Measurements from ENCODE around the gene MTFR2. TPM values are rescaled to one million over a fixed set of nuclear protein-coding genes. Genes with fewer than 3 reads are reported as not detected.
A peak's percentile ranks its signal among the peaks of the same experiment; 100 is the strongest.

The MTFR2 gene
- 5.7 and 6.7 TPM in 2 replicates for total RNA-seq
- long read RNA-seq, transcript MTFR2-203 (8 exons, 1,793 nt): major isoform, 8 of 16 reads
- long read RNA-seq, transcript MTFR2-205 (8 exons, 1,524 nt): minor isoform, 5 of 16 reads
- long read RNA-seq, partial matches to known transcripts: 2 of 16 reads
- long read RNA-seq, other reads (novel, unspliced or antisense): 1 of 16 reads

DNA sequence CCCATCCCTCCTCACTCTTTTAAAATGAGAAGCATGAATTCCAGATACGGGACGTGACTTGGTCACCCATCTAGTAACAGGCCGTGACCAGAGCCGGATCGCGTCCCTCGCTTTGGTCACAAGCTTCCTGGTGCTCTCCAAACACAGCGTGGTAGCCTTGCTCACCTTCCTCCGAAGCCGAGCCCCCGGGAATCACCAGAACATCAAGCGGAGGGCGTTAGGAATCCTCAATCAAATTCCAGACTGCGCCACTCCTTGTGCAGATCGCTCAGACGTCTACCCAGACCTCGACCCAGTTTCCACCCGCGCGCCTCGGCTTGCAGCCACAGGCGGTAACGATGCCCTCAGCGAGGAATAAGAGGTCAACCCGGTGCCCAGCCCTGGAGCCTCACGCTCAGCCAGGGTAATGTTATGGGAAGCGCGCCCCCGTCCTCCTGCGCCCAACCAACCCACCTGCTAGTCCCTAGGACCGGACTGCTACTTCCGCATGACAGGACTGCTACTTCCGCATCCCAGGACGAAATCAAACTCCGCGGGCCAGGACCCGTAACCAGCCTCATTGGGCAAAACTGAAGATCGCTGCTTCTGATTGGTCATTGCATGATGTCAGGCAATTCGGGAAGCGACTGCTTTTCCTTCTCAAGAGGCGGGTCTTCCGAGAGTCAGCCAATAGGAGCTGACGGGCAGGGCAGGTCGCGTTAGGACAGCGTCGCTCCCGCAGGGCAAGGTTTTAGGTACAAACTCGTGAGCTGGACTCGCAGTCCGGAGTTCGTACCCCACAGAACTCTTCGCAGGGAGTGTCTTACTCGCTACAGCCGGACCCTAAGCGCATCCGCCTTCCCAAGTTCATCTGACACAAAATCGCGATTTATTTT is at the start of gene MTFR2:
MTFR2 (minus strand) TSS at position 501 of the 875 bp plus-strand sequence. CDS start 1,212 bp downstream, outside the sequence.
- H3K4me1 Mint-ChIP-seq: peaks cover 27% of the 10 kb centered on the region

DNA sequence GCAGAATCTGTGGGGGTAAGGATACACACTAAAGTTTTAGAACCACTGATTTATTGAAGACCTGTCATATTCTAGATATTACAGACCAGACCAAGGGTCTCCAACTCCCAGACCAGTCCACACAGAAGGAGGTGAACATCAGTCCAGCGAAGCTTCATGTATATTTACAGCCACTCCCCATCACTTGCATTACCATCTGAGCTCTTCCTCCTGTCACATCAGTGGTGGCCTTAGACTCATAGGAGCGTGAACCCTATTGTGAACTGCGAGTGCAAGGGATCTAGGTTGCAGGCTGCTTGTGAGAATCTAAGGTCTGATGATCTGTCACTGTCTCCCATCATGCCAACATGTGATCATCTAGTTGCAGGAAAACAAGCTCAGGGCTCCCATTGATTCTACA is 44.5 kb upstream of the MTFR2 start:
- H3K4me3 Mint-ChIP-seq: peak overlapping the region; percentile 19
- H3K27ac Mint-ChIP-seq (ENCODE audit: unreplicated experiment): no peak overlapping the region
- H3K9me3 Mint-ChIP-seq: no peaks in the 10 kb centered on the region
- TF ChIP-seq, protein P1, sequence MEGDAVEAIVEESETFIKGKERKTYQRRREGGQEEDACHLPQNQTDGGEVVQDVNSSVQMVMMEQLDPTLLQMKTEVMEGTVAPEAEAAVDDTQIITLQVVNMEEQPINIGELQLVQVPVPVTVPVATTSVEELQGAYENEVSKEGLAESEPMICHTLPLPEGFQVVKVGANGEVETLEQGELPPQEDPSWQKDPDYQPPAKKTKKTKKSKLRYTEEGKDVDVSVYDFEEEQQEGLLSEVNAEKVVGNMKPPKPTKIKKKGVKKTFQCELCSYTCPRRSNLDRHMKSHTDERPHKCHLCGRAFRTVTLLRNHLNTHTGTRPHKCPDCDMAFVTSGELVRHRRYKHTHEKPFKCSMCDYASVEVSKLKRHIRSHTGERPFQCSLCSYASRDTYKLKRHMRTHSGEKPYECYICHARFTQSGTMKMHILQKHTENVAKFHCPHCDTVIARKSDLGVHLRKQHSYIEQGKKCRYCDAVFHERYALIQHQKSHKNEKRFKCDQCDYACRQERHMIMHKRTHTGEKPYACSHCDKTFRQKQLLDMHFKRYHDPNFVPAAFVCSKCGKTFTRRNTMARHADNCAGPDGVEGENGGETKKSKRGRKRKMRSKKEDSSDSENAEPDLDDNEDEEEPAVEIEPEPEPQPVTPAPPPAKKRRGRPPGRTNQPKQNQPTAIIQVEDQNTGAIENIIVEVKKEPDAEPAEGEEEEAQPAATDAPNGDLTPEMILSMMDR (conservative IDR thresholded peaks at IDR 0.05): no peak
- H3K4me1 Mint-ChIP-seq: peaks cover 17% of the 10 kb centered on the region
- DNase-seq (ENCODE audit: low read depth, low spot score): no peak
- peaks cover under 1% of the 10 kb centered on the region for H3K36me3 Mint-ChIP-seq (ENCODE audit: low read depth)
- peaks cover 6% of the 10 kb centered on the region for H3K27me3 Mint-ChIP-seq (ENCODE audit: low read depth)

More for the DNA sequence above, at the start of gene MTFR2:
- Mint-ChIP-seq H3K4me3 (peak within 1 kb of the TSS; percentile 96), H3K27me3 (ENCODE audit: low read depth) (peaks cover 15% of the 10 kb centered on the region), H3K27ac (ENCODE audit: unreplicated experiment) (peak within 1 kb of the TSS; percentile 29), H3K36me3 (ENCODE audit: low read depth) (no peaks in the 10 kb centered on the region), H3K9me3 (no peaks in the 10 kb centered on the region)
- DNase-seq (ENCODE audit: low read depth, low spot score): peak; percentile 85
- TF ChIP-seq, protein P1 (conservative IDR thresholded peaks at IDR 0.05): no peak

DNA sequence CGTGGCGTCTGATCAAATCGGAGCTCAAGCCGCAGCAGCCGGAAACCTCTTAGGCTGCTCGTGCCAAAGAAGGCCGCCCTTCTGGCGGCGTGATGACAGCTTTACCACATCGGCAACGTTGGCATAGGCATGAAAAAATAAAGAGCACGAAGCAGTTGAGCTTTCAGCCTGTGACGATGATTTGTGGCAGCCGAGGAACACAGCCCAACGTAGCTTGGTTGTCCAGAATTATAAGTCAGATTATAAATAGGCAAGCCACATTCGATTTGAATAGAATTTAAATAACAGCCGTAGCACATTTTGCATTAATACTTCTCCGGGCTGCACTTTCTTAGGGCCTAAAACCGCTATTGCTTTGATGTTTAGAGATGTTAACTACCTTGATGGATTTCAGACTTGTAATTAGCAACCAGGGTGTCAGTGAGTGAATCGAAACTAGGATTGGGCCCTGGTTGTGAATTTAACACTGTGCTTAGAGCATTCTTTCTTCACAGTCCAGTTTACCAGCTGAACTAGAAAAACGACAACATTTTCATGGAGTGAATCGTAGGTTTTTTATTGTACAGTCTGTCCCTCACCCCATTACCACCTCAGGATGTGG is 40.4 kb upstream of the MTFR2 start:
- H3K27me3 Mint-ChIP-seq (ENCODE audit: low read depth): peaks cover 8% of the 10 kb centered on the region
- peaks cover 3% of the 10 kb centered on the region for H3K36me3 Mint-ChIP-seq (ENCODE audit: low read depth)
- peaks cover 43% of the 10 kb centered on the region for H3K4me1 Mint-ChIP-seq
- H3K9me3 Mint-ChIP-seq: no peaks in the 10 kb centered on the region
- H3K27ac Mint-ChIP-seq (ENCODE audit: unreplicated experiment): peak overlapping the region; percentile 100
- TF ChIP-seq, protein P1 (conservative IDR thresholded peaks at IDR 0.05): no peak
- DNase-seq (ENCODE audit: low read depth, low spot score): no peak
- H3K4me3 Mint-ChIP-seq: peak overlapping the region; percentile 100

DNA sequence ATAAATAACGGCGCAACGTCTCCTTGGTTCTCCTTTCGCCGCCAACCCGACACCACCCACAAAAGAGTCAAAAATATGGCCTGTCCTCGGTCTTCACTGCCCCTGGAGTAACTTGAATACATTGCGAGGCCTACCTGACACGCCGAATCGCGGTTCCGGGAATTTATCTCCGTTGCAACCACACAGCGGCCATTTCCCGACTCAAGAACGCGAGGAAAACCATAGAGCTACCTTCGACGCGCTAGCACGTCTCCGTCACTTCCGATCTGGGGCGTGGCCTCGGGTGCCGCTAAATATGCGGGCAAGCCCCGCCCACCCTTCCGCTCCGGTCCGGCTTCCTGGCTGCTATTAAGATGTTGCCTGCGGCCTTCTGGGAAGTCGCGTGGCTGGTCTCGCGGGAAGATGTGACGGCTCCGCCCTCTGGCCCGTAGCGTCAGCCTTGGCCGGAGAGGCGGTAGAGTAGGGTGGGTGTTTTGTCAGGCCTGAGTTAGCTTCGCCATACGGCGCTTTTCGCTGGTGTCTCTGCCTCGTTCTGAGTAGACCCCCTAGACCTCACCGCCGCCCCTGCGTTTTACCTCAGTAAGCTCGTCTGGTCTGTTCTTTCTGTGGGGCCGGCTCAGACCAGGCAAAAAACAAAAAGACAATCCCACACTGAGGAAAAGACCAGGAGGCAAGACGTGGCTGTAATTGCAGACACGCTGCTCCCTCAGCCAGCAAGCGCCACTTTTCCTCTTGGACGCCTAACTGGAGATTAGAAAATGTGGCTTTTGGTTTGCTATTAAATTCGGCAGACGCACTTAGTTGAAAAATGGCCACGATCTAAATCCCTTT is 39.7 kb upstream of the MTFR2 start, which contains the start of gene BCLAF1:
BCLAF1 (minus strand) TSS at position 268 of the 831 bp plus-strand sequence. CDS start 9,980 bp downstream, outside the sequence.
- TF ChIP-seq, protein P1 (conservative IDR thresholded peaks at IDR 0.05): no peak
- Mint-ChIP-seq H3K27ac (ENCODE audit: unreplicated experiment) (peak within 1 kb of the TSS; percentile 100), H3K9me3 (no peaks in the 10 kb centered on the region), H3K4me1 (peaks cover 50% of the 10 kb centered on the region), H3K27me3 (ENCODE audit: low read depth) (peaks cover 8% of the 10 kb centered on the region), H3K4me3 (peak within 1 kb of the TSS; percentile 100), H3K36me3 (ENCODE audit: low read depth) (peaks cover 3% of the 10 kb centered on the region)
- DNase-seq (ENCODE audit: low read depth, low spot score): peak; percentile 98

DNA sequence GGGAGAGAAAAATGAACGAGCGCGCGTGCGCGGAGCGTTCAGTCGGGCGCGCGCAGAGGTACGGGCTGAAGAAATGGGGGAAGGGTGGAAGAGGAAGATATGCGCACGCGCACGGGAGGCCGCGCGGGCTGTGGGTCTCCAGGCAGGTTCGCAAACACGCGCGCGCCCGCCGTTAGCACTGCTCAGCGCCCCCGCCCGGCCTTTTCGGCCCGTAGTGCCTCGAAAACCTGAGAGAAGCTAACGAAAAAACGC is 39.1 kb upstream of the MTFR2 start:
- peaks cover 3% of the 10 kb centered on the region for H3K36me3 Mint-ChIP-seq (ENCODE audit: low read depth)
- H3K9me3 Mint-ChIP-seq: no peaks in the 10 kb centered on the region
- peak overlapping the region; percentile 100 for H3K4me3 Mint-ChIP-seq
- peak; percentile 88 for DNase-seq (ENCODE audit: low read depth, low spot score)
- TF ChIP-seq, protein P1 (conservative IDR thresholded peaks at IDR 0.05): no peak
- H3K4me1 Mint-ChIP-seq: peaks cover 55% of the 10 kb centered on the region
- H3K27me3 Mint-ChIP-seq (ENCODE audit: low read depth): peaks cover 4% of the 10 kb centered on the region
- peak overlapping the region; percentile 100 for H3K27ac Mint-ChIP-seq (ENCODE audit: unreplicated experiment)
